Renal cortical epithelial cell (primary cell): Measurements from ENCODE around the gene TBC1D2. TPM values are rescaled to one million over a fixed set of nuclear protein-coding genes. Genes with fewer than 3 reads are reported as not detected.
"Not testable (repeated sequence)": the region's sequence is repeated elsewhere in the genome, so short reads cannot be mapped to it uniquely, and the experiment has no call there.

Source experiments
- DNase-seq: peaks from one replicate; pipeline ENCODE4 v3.0.0-alpha.2; 2011; ENCODE audit warnings: low read depth
- total RNA-seq: library from RNA; depleted of rRNA; stranded (reverse); fragments of >200 nt; gene quantifications from 2 replicates; pipeline ENCODE4 v1.2.3, GENCODE V29; 2014

TBC1D2 gene
- total RNA-seq, 1 donor from 2014 or later: 111 TPM

DNA sequence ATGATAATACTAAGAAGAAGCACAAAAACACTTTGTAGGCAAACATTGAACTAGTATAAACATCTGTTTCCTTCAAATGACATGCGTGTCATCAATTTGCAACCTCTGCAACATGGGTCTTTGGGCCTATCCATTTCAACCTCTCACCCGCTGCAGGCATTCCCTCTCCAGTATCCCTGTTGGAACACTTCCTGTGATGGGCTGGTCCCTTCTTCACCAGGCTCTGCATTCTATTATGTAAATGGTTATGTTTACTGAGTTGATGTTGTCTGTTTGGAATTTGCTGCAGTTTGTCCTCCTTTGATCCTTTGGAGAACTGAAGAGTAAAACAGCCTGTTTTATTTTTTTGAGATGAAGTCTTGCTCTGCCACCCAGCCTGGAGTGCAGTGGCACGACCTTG lies 16.6 kb upstream of the TBC1D2 start:
- no peak for DNase-seq

DNA sequence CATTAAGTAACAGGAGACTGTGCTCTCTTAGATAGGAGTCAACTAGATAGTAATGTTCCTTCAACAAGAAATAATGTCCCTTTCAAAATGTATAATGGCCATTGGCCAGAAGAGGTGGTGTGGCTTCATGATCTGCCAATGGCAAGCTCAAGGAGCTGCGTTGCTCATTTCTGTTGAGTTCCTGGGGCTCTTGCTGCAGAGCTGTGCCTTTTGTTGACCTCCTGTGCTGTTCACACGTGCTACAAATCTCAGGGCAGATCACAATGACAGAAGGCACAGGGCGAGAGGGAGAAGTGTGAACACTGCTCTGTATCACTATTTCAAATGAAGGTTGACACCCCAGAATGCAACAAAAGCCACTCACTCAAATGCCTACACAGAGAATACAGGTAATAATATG lies 16.0 kb upstream of the TBC1D2 start:
- no peak for DNase-seq

DNA sequence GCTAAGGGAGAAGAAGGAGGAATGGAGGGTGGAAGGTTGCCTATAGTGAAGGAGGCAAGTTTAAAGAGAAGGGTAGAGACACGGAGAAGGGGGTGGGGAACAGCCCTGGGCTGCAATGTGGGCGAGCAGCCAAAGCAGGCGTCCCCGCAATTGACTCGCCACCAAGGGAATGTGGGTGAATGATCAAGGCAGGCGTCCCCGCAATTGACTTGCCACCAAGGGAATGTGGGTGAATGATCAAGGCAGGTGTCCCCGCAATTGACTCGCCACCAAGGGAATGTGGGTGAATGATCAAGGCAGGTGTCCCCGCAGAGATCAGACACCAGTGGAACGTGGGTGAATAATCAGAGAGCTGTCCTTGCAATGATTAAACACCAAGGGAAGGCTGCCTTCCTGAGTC lies 14.8 kb upstream of the TBC1D2 start:
- DNase-seq: not testable (repeated sequence)

DNA sequence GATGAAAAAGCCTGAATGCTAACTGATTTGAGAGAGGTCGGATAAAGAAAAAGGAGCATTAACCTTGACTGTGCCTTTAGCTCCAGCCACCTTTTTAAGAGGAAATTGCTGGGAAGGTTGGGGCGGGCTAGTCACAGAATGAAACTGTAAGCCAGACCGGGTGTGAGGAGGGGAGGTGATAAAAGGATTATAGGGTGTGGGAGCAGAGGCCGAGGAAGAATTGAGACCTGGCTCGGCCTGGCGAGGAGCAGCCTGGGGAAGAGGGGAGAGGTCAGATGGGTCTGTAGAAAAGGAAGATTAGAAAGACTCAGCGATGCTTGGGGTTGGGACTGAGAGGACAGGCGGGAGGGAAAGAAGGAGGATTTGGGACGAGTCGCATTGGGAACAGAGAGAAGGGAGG lies 14.2 kb upstream of the TBC1D2 start:
- DNase-seq: not testable (repeated sequence)

GRCh38 chr9:98267556-98267955 lies 12.1 kb upstream of the TBC1D2 start:
- not testable (repeated sequence) for DNase-seq

DNA sequence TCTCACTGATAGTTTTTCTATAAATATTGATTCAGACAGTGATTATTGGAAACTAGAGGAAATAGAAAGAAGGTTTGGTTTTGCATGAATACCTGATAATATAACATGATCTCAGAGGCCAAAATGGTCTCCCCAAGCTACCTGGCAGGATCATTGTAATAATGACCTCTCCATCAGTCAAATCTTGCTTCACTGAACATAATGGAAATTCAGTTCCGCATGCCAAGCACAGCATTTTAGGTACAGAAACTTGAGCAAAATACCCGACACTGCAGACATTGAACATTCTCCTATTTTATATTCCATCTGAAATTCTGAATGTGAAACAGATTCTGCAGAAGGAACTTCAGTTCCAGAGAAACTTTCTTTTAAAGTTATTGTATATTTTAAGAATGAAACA lies 9.1 kb upstream of the TBC1D2 start:
- DNase-seq: no peak

- DNase-seq: peak; percentile 70
These were observed 8.3 kb upstream of the TBC1D2 start for GRCh38 chr9:98263482-98264357.

DNA sequence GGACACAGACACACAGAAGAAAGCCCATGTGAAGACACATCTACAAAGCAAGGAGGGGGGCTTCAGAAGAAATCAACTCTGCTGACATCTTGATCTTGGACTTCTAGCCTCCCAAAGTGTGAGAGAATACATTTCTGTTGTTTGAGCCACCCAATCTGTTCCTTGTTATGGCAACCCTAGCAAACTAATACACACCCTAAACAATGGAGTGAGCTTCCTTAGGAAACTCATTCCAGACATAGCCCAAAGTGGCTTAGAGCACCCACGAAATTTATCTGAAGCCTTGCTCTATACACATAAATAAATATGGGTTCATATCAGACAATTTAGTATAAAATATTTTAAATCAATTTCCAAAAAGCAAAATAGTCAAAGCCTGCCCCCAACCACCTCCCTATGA lies 7.6 kb upstream of the TBC1D2 start:
- no peak for DNase-seq

DNA sequence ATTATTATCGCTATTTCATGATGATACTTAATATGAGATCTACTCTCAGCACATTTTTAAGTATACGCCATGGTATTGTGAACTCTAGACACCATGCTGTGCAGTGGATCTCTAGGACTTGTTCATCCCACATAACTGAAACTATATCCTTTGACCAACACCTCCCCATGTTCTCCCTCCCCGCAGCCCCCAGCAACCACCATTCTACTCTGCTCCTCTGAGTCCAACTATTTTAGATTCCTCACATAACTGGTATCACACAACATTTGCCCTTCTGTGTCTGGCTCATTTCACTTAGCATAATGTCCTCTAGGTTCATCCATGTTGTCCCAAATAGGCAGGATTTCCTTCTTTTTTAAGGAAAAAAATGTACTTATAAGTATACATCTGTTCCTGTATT lies 6.6 kb upstream of the TBC1D2 start:
- no peak for DNase-seq

DNA sequence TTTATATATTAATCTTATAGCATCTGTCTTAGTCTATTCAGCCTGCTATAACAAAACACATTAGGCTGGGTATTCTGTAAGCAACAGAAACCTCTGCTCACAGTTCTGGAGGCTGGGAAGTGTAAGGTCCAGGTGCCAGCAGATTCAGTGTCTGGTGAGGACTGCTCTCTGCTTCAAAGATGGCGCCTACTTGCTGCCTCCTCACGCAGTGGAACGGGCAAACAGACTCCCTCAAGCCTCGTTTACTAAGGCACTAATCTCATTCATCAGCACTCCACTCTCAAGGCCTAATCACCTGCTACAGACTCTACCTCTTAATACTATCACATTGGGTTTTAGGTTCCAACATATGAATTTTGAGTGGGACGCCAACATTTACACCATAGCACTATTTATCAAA lies 5.2 kb upstream of the TBC1D2 start:
- no peak for DNase-seq

DNA sequence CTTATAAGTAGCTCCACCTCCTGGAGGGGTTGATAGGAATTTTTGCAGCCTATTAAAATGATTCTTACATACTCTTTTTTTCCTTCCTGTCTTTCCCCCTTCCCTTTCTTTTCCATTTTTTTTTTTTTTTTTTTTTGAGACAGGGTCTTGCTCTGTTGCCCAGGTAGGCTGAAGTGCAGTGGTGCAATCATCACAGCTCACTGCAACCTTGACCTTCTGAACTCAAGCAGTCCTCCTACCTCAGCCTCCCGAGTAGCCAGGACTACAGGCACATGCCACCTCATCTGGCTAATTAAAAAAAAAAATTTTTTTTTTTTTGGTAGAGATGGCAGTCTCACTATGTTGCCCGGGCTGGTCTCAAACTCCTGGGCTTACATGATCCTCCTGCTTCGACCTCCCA lies 4.3 kb upstream of the TBC1D2 start:
- DNase-seq: no peak

DNA sequence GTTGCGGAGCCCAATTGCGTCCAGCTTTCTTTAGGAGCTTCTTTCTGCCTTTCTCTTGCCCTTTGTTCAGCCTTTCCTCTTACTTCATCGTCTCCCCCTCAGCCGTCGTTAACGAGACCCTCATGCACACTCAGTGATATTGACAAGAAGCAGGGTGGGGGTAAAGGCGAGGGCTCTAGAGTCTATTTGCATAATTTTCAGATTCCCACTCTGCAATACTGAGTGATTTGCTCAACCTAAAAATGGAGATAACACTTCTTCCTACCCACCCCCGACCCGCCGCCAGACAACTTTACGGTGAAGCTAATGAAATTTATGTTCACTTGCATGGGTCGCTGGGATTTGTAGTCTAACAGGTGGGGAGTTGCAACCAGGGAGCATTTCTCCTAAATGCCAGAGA lies 1.3 kb upstream of the TBC1D2 start:
- DNase-seq: no peak

GRCh38 chr9:98255061-98255577 lies 330 bp downstream of the TBC1D2 start:
- peak; percentile 46 for DNase-seq

- no peak for DNase-seq
These were observed 1.0 kb downstream of the TBC1D2 start for GRCh38 chr9:98254228-98255060.

- DNase-seq: no peak
These were observed 1.9 kb downstream of the TBC1D2 start for GRCh38 chr9:98253565-98253964.

- peak; percentile 88 for DNase-seq
These were observed 3.9 kb downstream of the TBC1D2 start for GRCh38 chr9:98251551-98251950.

DNA sequence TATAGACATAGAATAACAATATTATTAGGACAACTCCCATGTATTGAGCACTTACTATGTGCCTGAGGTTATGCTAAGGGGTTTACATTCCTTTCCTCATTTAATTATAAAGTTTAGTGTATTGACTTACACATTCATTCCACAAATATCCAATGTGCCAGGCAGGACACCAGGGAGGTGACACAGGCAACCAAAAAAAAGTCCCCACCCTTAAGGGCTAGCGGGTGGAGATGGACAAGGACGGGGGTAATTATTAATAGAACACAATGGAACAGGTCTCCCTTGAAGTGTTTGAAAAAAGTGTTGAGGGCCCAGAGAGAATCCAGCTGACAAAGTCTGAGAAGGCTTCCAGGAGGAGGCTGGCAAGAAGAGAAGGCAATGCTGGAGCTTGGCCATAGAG lies 5.7 kb downstream of the TBC1D2 start:
- peak; percentile 52 for DNase-seq

DNA sequence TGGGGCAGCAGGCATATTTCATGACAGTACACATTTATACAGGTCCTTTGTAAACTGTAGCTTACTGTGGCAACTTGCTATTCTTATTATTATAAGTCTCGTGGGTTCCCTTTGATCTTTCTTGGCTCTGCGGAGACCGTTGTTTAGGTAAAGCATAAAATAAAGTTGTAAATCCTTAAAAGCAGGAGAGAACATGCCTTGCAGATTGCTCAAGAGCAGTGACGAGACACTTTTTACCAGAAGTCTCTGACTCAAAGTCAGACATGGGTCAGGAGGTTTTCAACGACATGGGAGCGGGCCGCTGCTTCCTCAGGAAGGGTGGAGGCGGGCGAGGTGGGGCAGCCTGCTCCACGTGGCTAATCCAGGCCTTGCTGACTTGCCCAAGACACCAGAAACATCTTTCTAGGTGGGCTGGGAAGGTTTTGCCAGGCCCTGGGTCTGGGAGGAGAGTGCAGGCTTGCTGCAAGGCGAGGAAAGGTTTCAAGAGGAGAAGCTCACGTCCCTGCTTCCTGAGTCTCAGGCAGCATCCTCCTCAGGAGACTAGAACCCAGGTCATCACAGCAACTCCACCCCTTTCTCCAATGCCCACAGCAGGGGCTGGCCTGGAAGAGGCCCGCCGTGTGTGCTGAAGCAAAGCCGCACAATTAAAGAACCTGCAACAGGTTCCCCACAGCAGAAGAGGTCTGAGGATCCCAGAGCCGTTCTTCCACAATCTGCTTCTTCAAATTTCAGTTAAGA lies 6.5 kb downstream of the TBC1D2 start:
- peak; percentile 98 for DNase-seq

DNA sequence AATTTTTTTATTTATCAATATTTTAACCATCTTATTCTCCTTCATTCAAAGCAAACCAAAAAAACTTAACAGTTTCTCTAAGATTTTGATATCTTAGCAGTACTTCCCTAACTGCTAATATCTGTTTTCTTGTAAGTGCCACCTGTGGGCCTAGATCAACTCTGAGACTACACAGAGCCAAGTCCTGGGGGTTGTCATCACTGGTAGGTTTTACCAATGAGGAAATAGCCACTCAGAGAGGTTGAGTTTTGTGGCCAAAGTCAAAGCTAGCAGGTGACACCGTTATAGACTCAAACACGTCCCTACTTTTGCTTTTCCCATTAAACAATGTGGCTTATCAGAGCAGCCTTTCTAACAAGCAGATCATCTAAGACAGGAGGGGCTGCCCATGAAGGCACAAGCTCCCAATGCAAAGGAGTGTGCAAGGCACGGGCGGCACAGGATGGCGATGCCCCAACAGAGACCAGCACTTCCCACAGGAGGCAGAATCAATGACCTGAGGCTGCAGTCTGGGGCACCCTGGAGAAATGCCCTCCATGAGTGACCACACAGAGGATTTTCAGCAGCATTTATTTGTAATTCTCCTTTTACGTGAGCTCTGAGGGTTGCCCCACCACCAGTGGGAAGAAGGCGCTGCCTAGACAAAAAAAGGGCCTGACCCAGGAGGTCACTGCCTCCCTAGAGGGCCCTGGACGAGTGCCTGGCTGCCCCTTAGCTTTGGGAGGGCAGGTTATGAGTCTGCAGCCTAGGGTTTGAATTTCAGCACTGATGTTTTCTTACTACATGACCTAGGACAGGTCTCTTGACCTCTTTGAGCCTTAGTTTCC lies 7.4 kb downstream of the TBC1D2 start:
- DNase-seq: no peak

GRCh38 chr9:98242426-98242825 lies 13.0 kb downstream of the TBC1D2 start:
- DNase-seq: no peak
